ENCODE data around the gene C19orf47. TPM values are rescaled to one million over a fixed set of nuclear protein-coding genes. Genes with fewer than 3 reads are reported as not detected.
A peak's percentile ranks its signal among the peaks of the same experiment; 100 is the strongest.

Gene C19orf47
- total RNA-seq, 2 donors from 2014 or later, result 20.8 to 27.3 TPM

DNA sequence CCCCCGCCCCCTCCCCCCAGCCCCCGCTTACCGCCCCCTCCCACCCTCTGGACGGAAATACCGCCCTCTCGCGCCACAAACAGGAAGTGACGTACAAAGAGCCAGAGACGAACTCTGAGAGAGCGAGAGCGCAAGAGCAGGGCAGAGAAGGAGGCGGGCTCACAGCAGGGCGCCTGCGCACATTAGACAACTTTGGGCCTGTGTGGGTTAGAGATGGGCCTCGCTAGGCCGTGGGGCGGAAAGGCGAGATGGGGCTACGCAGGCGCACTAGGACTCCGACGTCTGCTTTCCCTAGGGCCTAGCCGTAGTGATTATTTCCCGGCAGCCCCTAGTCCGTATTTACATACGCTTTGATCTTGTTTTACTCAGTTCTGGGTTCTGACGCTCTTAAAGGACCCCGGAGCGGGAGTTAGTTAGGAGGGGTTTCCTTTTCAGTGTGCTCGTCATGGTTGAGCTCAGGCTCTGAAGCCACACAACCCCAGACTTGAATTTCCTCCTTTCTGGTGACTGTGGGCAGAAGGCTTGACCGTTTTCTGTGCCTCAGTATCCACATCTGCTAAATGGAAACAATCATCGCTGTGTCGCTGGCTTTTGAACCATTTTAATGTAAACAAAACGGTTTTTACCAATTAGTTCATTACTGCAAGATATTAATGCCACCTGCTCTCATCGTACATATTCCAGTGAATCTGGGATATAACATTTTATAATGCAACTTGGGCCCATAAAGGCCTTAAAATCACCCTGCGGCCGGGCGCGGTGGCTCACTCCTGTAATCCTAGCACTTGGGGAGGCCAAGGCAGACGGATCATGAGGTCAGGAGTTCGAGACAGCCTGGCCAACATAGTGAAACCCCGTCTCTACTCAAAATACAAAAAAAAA, 62.6 kb downstream of the C19orf47 start:
- peak; percentile 99 for DNase-seq (ENCODE audit: low spot score)
- TF ChIP-seq POLR2AphosphoS5 (IDR thresholded peaks at IDR 0.05) (peak; percentile 99), POLR2A (IDR thresholded peaks at IDR 0.05) (peak; percentile 65)
- TF ChIP-seq, protein P1, sequence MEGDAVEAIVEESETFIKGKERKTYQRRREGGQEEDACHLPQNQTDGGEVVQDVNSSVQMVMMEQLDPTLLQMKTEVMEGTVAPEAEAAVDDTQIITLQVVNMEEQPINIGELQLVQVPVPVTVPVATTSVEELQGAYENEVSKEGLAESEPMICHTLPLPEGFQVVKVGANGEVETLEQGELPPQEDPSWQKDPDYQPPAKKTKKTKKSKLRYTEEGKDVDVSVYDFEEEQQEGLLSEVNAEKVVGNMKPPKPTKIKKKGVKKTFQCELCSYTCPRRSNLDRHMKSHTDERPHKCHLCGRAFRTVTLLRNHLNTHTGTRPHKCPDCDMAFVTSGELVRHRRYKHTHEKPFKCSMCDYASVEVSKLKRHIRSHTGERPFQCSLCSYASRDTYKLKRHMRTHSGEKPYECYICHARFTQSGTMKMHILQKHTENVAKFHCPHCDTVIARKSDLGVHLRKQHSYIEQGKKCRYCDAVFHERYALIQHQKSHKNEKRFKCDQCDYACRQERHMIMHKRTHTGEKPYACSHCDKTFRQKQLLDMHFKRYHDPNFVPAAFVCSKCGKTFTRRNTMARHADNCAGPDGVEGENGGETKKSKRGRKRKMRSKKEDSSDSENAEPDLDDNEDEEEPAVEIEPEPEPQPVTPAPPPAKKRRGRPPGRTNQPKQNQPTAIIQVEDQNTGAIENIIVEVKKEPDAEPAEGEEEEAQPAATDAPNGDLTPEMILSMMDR (IDR thresholded peaks at IDR 0.05), result no peak
- H3K36me3 ChIP-seq, result no peaks in the 10 kb centered on the region
- H3K4me1 ChIP-seq (replicated peaks), result peaks cover 4% of the 10 kb centered on the region
- H3K9me3 ChIP-seq, result no peaks in the 10 kb centered on the region
- WGBS, result 11% methylated on average over 41 of the region's 42 CpGs
- peak overlapping the region; percentile 96 to 99 for H3K27ac ChIP-seq
- intact Hi-C loops (cut with DNase I), result no loop called here
- H3K27me3 ChIP-seq (replicated peaks; ENCODE audit: insufficient read depth), result no peaks in the 10 kb centered on the region
- peak overlapping the region; percentile 92 to 98 for H3K4me3 ChIP-seq

DNA sequence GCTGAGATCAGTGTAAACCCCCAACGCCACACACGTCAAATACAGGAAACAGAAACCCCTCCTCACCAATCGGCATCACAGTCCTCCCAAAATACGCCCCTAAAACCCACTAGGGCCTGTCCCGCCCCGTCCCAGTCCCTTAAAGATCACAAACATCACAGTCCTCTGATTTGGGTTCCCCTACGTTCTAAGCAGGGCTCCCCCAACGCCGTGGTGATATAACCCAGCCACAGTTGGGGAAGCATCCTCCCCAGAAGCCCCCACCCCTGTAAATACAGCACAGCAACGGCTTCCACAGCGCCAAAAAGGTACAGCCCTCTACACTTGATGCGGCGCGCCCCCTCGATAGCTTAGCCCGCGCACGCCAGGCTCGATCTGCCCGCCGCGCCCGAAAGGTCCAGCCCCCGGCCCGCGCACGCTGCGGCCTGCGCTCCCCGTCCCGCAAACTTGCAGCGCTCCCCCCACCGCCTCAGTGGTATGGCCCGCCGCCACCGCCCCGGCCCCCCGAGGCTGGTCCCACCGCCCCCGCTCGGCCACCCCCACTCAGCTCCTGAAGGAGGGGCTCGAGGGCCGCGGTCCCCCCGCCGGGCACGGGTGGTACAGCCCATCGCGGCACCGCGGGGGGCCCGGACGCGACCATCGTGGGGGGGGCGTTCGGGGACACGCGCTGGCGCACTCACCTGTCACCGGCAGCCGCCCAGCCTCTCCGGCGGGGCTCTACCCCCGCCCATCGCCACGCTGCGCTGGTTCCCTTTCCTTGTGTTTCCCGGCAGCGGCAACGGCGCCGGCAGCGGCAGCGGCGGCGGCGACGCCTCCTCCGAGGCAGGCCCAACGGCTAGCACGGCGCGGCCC, 63.5 kb downstream of the C19orf47 start, which contains the start of gene AKT2:
AKT2 (minus strand) TSS at position 845 of the 852 bp plus-strand sequence. CDS start 20,078 bp downstream, outside the sequence.
- Histone ChIP-seq H3K4me3 (peak within 1 kb of the TSS; percentile 92 to 98), H3K27ac (peak within 1 kb of the TSS; percentile 96 to 99), H3K4me1 (replicated peaks) (peaks cover 12% of the 10 kb centered on the region), H3K36me3 (no peaks in the 10 kb centered on the region), H3K9me3 (no peaks in the 10 kb centered on the region), H3K27me3 (replicated peaks; ENCODE audit: insufficient read depth) (no peaks in the 10 kb centered on the region)
- WGBS, result 1% methylated on average over 15 of the region's 84 CpGs
- peak; percentile 31 for DNase-seq (ENCODE audit: low spot score)
- TF ChIP-seq, protein P1 (IDR thresholded peaks at IDR 0.05), result no peak
- TF ChIP-seq POLR2A (IDR thresholded peaks at IDR 0.05) (no peak), POLR2AphosphoS5 (IDR thresholded peaks at IDR 0.05) (no peak)
- intact Hi-C loops (cut with DNase I), result no loop called here

DNA sequence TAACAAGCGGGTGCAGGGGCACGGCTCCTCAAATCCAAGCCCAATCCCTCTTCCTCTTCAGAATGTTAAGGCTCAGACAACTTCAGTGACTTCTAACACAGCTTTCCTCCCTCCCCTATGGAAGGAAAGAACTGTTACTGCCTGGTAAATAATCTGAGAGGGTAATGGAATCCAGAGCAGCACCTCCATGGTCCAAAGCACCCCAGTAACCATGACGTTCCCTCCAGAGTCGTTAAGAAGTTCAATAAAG, 64.0 kb downstream of the C19orf47 start:
- Histone ChIP-seq H3K4me1 (replicated peaks) (peaks cover 14% of the 10 kb centered on the region), H3K4me3 (peak overlapping the region; percentile 92 to 98), H3K27ac (peak overlapping the region; percentile 96 to 99), H3K27me3 (replicated peaks; ENCODE audit: insufficient read depth) (no peaks in the 10 kb centered on the region), H3K9me3 (no peaks in the 10 kb centered on the region), H3K36me3 (no peaks in the 10 kb centered on the region)
- no peak for DNase-seq (ENCODE audit: low spot score)
- intact Hi-C loops (cut with DNase I), result no loop called here
- TF ChIP-seq, protein P1 (IDR thresholded peaks at IDR 0.05), result no peak
- no peak for TF ChIP-seq POLR2AphosphoS5 (IDR thresholded peaks at IDR 0.05)
- TF ChIP-seq POLR2A (IDR thresholded peaks at IDR 0.05), result no peak
- WGBS, result 6% methylated on average over 4 of the region's 4 CpGs

DNA sequence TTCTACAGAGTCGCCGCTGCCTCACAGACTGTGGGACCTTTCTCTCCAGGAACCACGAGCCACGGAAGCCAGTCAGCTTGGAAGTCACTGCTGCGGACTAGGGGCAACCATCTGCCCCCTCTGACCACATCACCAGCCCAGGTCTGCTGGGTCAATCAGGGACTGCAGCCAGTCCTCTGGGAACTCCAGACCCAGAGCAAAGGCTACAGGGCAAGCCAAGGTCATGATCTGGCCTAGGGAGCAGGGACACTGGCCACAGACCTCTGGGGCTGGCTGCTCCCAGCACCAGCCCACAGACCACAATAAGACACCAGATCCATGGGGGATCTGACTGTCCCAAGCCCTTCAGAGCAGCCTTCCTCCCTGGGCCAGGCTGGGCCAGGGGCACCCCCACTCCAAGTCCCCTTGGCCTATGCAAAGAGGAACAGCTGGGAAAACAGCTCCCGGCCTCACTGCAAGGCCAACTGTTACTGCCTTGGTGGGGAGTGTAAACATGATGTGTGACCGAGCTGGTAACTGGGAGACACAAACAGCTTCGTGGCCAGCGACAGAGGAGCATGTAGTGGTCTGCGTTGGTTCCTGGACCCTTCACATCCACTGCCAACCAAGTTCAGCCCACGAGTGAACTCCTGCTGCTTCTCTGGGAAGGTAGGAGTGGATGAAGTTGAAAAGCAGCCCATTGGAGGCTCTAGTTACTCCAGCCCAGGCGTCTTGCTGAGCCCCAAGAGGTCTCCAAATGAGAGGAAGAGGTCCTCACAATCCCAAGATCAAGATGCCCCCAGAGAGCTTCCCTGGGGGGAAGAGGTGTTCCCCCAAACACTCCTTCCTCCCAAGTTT, 64.6 kb downstream of the C19orf47 start:
- 40% methylated on average over 12 of the region's 12 CpGs for WGBS
- intact Hi-C loops (cut with DNase I), result no loop called here
- Histone ChIP-seq H3K36me3 (no peaks in the 10 kb centered on the region), H3K27ac (peak overlapping the region; percentile 96 to 99), H3K27me3 (replicated peaks; ENCODE audit: insufficient read depth) (no peaks in the 10 kb centered on the region), H3K4me1 (replicated peaks) (peaks cover 16% of the 10 kb centered on the region), H3K9me3 (no peaks in the 10 kb centered on the region), H3K4me3 (peak overlapping the region in 1 of 2 donors; percentile 92)
- TF ChIP-seq POLR2AphosphoS5 (IDR thresholded peaks at IDR 0.05) (no peak), POLR2A (IDR thresholded peaks at IDR 0.05) (no peak)
- TF ChIP-seq, protein P1 (IDR thresholded peaks at IDR 0.05), result no peak
- no peak for DNase-seq (ENCODE audit: low spot score)
